ENCODE measurements around the gene MAK. TPM values are rescaled to one million over a fixed set of nuclear protein-coding genes. Genes with fewer than 3 reads are reported as not detected.

MAK gene
- total and polyA plus RNA-seq, 2 donors (not counting 1 experiment from before 2014, with no cell fraction given) = 0.04 TPM; not detected in 1

DNA sequence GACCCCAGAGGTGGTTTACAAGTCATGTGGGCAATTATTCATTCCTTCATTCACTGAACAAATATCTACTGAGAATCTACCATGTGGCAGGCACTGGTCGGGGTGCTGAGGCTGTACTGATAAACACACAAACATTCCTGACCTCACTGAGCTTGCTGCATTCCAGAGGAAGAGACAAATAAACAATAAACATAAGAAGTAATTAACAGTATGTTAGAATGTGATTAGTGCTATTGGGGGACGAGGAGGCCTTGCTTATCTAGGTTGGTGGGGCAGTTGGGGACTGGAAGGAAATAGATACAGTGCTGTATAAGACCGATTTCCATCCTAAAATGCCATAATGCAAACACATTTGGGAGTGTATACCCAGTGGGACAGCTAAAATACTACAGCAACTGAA, 44.1 kb downstream of the MAK start:
- CTCF ChIA-PET = interaction anchor here (0.6 to 3.3 kb wide), 3 partner anchors 8 to 316 kb away, joined by 3 to 23 read pairs (median 11); no protein-coding TSS in a partner anchor

DNA sequence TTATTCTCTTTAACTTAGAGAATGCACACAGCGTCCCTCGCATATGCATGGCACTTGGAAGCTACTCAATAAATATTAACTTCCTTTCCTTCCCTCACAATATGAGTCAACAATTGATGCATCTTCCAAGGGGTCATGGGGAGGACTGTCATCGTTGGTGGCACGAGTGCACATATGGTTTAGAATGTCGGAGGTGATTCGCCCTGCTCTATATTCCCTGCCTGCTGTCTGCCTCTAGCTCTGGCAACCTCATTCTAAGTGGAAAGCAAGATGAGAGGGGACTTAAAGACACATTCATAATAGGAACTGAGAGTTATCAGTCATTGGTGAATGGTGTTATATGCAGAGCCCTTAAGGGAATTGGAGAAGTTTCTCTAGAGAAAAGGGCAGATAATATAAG, 44.6 kb downstream of the MAK start:
- no peak overlapping the region for H3K9ac ChIP-seq (ENCODE audit: low read length)
- DNase-seq (no peak), ATAC-seq (ENCODE audit: low read depth) (no peak)
- WGBS (ENCODE audit: insufficient coverage) = 100% methylated on average over 3 of the region's 6 CpGs
- Mint-ChIP-seq H3K9me3 (ENCODE audit: insufficient read depth) (no peaks in the 10 kb centered on the region), H3K27me3 (no peaks in the 10 kb centered on the region), H3K4me3 (no peak overlapping the region), H3K4me1 (no peaks in the 10 kb centered on the region), H3K27ac (no peak overlapping the region)
- no peaks in the 10 kb centered on the region for H3K9me3 ChIP-seq (ENCODE audit: control extremely low read depth in 1 of 3, control insufficient read depth in 2 of 3, insufficient read depth in 1 of 3, low read length in 2 of 3)
- no peaks in the 10 kb centered on the region for H3K4me1 ChIP-seq (ENCODE audit: control insufficient read depth in 2 of 2, insufficient read depth in 2 of 2, low read length in 2 of 2)
- POLR2A ChIA-PET = no interaction called here
- TF ChIP-seq, protein P1, sequence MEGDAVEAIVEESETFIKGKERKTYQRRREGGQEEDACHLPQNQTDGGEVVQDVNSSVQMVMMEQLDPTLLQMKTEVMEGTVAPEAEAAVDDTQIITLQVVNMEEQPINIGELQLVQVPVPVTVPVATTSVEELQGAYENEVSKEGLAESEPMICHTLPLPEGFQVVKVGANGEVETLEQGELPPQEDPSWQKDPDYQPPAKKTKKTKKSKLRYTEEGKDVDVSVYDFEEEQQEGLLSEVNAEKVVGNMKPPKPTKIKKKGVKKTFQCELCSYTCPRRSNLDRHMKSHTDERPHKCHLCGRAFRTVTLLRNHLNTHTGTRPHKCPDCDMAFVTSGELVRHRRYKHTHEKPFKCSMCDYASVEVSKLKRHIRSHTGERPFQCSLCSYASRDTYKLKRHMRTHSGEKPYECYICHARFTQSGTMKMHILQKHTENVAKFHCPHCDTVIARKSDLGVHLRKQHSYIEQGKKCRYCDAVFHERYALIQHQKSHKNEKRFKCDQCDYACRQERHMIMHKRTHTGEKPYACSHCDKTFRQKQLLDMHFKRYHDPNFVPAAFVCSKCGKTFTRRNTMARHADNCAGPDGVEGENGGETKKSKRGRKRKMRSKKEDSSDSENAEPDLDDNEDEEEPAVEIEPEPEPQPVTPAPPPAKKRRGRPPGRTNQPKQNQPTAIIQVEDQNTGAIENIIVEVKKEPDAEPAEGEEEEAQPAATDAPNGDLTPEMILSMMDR (IDR thresholded peaks at IDR 0.05) = no peak
- no peak for TF ChIP-seq EZH2 (IDR thresholded peaks at IDR 0.05; ENCODE audit: borderline replicate concordance, insufficient read depth, low read depth, low read length, poor library complexity, severe bottlenecking)
- H3K36me3 ChIP-seq (replicated peaks in 1 of 2; ENCODE audit: control extremely low read depth in 1 of 2, control insufficient read depth in 1 of 2, extremely low read depth in 1 of 2, insufficient read depth in 2 of 2, low read length in 1 of 2) = peaks cover 0 to 5% of the 10 kb centered on the region in 2 experiments
- no peak overlapping the region for H3K4me3 ChIP-seq (ENCODE audit: control extremely low read depth in 1 of 5, extremely low read depth in 1 of 5, insufficient read depth in 1 of 5, low read depth in 2 of 5, low read length in 4 of 5)
- intact Hi-C loops (cut with micrococcal nuclease) = no loop called here
- H3K4me2 ChIP-seq (replicated peaks; ENCODE audit: low read depth, low read length, poor library complexity, severe bottlenecking) = no peak overlapping the region
- no peaks in the 10 kb centered on the region for H3K79me2 ChIP-seq (ENCODE audit: control insufficient read depth, insufficient read depth, low read length)
- no peak overlapping the region for H3K27ac ChIP-seq (ENCODE audit: low read length in 2 of 2)
- H2AFZ ChIP-seq (ENCODE audit: insufficient read depth, low read depth, low read length, poor library complexity, severe bottlenecking) = no peak overlapping the region
- H3K27me3 ChIP-seq (replicated peaks in 1 of 4; ENCODE audit: control extremely low read depth in 1 of 4, control insufficient read depth in 3 of 4, insufficient read depth in 4 of 4, low read length in 3 of 4) = no peaks in the 10 kb centered on the region
- CTCF ChIA-PET = interaction anchor here (2.0 to 3.3 kb wide), 2 partner anchors 8 to 315 kb away, joined by 11 to 23 read pairs; no protein-coding TSS in a partner anchor
- H4K20me1 ChIP-seq (ENCODE audit: control insufficient read depth, insufficient read depth, low read length, poor library complexity, severe bottlenecking) = no peaks in the 10 kb centered on the region

More for the DNA sequence above, 44.1 kb downstream of the MAK start:
- WGBS (ENCODE audit: insufficient coverage) = no CpG with 5 or more reads among the region's 3 CpGs
- POLR2A ChIA-PET = no interaction called here
- no peaks in the 10 kb centered on the region for H3K79me2 ChIP-seq (ENCODE audit: control insufficient read depth, insufficient read depth, low read length)
- intact Hi-C loops (cut with micrococcal nuclease) = no loop called here
- DNase-seq (no peak), ATAC-seq (ENCODE audit: low read depth) (no peak)
- no peaks in the 10 kb centered on the region for H3K27me3 ChIP-seq (replicated peaks in 1 of 4; ENCODE audit: control extremely low read depth in 1 of 4, control insufficient read depth in 3 of 4, insufficient read depth in 4 of 4, low read length in 3 of 4)
- no peaks in the 10 kb centered on the region for H4K20me1 ChIP-seq (ENCODE audit: control insufficient read depth, insufficient read depth, low read length, poor library complexity, severe bottlenecking)
- Mint-ChIP-seq H3K27me3 (no peaks in the 10 kb centered on the region), H3K27ac (no peak overlapping the region), H3K9me3 (ENCODE audit: insufficient read depth) (no peaks in the 10 kb centered on the region), H3K4me3 (no peak overlapping the region), H3K4me1 (no peaks in the 10 kb centered on the region)
- H3K27ac ChIP-seq (ENCODE audit: low read length in 2 of 2) = no peak overlapping the region
- H2AFZ ChIP-seq (ENCODE audit: insufficient read depth, low read depth, low read length, poor library complexity, severe bottlenecking) = no peak overlapping the region
- H3K4me2 ChIP-seq (replicated peaks; ENCODE audit: low read depth, low read length, poor library complexity, severe bottlenecking) = no peak overlapping the region
- no peaks in the 10 kb centered on the region for H3K9me3 ChIP-seq (ENCODE audit: control extremely low read depth in 1 of 3, control insufficient read depth in 2 of 3, insufficient read depth in 1 of 3, low read length in 2 of 3)
- H3K9ac ChIP-seq (ENCODE audit: low read length) = no peak overlapping the region
- H3K4me3 ChIP-seq (ENCODE audit: control extremely low read depth in 1 of 5, extremely low read depth in 1 of 5, insufficient read depth in 1 of 5, low read depth in 2 of 5, low read length in 4 of 5) = no peak overlapping the region
- TF ChIP-seq EZH2 (IDR thresholded peaks at IDR 0.05; ENCODE audit: borderline replicate concordance, insufficient read depth, low read depth, low read length, poor library complexity, severe bottlenecking) = no peak
- TF ChIP-seq, protein P1 (IDR thresholded peaks at IDR 0.05) = no peak
- H3K36me3 ChIP-seq (replicated peaks in 1 of 2; ENCODE audit: control extremely low read depth in 1 of 2, control insufficient read depth in 1 of 2, extremely low read depth in 1 of 2, insufficient read depth in 2 of 2, low read length in 1 of 2) = peaks cover 0 to 5% of the 10 kb centered on the region in 2 experiments
- H3K4me1 ChIP-seq (ENCODE audit: control insufficient read depth in 2 of 2, insufficient read depth in 2 of 2, low read length in 2 of 2) = no peaks in the 10 kb centered on the region
